ENCODE data around the gene OR56A5.
"Not testable (repeated sequence)": the region's sequence is repeated elsewhere in the genome, so short reads cannot be mapped to it uniquely, and the experiment has no call there.

Gene OR56A5, protein sequence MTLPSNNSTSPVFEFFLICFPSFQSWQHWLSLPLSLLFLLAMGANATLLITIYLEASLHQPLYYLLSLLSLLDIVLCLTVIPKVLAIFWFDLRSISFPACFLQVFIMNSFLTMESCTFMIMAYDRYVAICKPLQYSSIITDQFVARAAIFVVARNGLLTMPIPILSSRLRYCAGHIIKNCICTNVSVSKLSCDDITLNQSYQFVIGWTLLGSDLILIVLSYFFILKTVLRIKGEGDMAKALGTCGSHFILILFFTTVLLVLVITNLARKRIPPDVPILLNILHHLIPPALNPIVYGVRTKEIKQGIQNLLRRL

DNA sequence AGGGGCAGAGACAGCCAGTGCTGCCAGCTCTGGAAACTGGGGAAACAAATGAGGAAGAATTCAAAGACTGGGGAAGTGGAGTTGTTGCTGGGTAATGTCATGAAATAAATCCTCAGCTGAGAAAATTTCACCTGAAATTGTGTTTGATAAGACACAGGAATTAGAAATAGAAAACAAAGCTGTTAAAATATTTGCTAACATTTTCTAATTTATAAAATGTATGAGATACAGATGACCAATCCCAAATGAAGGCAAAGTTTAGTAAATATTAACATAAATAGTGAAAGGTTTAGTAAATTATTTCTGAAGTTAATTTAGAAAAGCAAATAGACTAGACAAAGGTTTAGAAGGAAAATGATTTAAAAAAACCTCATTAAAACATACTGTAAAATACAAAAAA, at the start of gene OR56A5:
OR56A5 (minus strand) TSS at position 101 of the 400 bp plus-strand sequence; CDS start at position 101, 0 bp downstream.
- DNase-seq = no peak

DNA sequence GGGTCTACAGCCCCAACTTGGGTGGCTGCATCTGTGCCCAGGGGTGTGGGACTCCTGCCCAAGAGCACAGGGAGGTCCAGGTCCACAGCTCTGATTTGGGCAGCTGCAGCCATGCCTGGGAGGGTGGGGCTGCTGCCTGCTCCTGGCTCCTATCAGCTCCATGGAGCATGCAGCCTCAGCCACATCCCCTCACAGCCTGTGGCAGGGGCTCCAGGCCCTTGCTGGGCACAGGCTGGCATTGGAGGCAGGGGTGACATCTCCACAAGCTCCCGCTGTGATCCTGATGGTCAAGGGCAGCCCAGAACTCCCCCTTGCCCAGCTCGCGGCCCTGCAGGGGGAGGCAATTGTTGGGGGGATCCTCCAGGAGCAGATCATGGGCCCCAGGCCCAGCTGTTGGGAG, 44.7 kb upstream of the OR56A5 start:
- DNase-seq = no peak

DNA sequence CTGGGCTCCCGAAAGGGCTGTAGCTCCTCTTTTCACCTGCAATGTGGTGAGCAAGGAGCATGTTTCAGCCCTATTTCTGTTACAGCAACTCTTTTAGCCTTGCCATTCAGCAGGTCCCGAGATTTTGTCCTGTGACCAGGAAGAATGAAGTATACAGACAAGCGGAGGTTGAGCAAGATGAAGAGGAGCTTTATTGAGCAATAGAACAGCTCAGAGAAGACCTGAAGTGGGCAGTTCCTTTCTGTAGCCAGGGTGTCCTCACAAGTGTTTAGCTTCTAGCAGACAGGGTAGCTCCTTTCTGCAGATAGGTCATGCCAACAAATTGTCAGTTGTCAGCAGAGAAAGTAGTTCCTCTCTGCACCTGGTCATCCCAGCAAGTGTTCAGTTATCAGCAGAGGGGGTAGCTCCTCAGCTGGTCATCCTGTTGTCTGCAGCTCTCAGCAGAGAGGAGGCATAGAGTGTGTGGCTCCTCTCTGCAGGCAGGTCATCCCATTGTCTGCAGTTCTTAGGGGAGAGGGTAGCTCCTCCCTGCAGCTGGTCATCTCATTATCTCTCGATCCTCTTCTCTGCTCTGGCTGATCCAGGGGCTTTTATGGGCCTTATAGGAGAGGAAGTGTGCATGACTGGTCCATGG, 43.9 kb upstream of the OR56A5 start:
- no peak for DNase-seq

DNA sequence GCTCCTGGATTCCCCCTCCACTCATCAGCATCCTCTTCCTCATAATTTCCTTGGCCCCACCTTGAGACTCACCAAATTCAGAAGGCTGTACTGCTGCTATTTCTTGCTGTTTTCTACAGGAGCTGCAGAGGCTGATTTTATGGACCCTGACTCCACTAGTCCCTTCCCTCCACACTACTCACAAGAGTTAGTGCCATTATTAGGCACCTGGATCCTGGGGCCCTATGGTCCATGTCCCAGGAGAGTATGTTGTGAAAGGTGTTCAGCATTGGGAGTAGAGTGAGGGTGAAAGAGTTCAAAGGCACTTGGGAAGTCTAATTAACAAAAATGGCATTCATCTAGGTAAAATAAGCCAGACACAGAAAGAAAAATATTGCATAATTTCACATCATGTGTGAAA, 38.6 kb upstream of the OR56A5 start, which contains the start of gene OR56A4:
OR56A4 (minus strand) TSS at position 101 of the 400 bp plus-strand sequence. CDS start 3,954 bp downstream, outside the sequence.
- DNase-seq = no peak

DNA sequence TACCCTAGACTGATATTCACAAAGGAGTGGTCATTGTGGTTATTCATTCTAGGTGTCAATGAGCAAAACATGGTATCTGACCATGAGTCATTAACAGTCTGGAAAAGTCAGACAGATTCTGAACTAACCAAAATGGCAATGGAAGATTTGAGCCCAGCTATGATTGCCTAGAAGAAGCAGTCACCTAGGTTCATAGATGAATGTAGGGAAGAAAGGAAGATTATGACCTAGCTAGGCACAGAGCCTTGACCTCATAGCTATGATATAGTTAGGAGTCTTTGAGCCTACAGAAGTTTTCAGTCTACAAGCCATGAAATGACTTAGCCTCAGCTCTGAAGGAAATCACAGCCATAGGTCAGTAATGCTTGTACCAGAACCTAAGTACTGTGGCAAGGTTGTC, 38.1 kb upstream of the OR56A5 start:
- no peak for DNase-seq

DNA sequence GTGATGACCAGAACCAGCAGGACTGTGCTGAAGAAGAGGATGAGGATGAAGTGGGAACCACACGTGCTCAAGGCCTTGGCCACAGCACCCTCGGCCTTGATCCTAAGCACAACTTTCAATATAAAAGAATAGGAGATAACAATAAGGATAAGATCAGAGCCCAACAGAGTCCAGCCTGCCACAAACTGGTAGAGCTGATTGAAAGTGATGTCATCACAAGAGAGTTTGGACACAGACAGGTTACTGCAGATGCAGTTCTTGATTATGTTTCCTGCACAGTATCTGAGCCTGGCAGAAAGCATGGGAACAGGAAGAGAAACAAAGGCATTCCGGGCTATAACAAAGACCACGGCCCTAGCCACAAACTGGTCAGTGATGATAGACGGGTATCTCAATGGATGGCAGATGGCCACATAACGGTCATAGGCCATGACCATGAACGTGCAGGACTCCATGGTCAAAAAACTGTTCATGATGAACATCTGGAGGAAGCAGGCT, 34.0 kb upstream of the OR56A5 start:
- DNase-seq = no peak

DNA sequence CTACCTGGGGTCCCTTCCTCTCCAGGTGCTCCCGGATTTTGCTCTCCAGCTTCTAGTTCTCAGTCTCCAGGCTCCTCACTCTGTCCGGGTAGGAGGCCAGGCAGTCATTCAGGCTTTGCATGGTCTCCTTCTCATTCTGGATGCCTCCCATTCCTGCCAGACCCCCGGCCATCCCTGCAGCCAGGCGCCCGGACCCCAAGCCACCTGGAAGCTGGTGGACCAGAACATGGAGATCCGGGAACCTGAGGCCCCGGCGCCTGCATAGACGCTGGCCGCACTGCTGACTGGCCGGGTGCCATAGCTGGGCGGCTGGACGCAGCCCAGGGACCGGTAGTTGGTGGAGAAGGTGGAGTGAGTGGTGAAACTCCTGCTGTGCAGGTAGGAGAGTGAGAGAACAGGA, 26.5 kb upstream of the OR56A5 start:
- no peak for DNase-seq

DNA sequence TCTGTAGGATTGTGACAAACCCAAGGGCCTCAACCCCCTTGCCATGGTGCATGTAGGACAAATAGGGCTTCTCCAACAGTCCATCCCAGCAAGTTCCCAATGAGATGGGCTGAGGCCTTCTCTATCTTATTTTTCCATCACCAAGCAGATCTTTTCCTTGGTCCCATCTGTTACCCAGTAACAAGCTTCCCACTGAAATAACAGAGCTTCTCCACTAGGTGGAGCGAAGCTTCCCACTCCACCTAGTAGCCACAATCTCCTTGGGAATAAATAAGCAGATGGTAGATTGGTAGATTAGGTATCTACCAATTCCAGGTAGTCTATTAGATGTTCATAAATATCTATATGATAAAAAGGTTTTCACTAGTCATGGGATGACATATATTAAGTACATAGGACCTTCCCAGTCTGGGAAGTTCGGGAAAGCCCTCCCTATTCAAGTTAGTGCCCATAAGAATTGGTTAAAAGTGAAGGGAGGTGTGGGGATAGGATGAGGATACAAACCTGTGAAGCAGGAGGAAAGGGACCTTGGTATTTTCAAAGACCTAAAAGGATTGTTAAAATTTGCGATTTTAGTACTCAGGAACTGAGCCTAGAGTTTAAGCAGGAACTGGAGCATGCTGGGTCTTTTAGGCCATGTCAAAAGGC, 24.4 kb upstream of the OR56A5 start:
- DNase-seq = peak; percentile 7

DNA sequence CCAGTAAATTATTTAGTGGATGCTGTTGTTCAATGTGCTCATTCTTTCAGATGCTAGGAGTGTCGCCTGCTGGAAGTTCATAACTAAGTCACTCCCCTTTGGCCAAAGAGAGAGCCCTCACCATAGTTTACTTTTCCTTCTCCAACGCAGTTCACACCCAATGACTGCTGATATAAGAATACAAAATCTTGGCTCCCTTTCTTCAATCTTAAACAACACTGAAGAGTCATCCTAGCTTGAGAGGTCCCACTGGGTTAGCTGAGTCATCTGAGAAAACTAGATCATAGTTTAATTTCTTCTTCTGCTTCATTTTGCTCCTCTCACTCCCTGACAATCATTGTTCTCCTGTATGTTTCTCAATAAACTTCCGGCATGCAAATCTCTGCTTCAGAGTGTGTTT, 23.9 kb upstream of the OR56A5 start:
- no peak for DNase-seq

DNA sequence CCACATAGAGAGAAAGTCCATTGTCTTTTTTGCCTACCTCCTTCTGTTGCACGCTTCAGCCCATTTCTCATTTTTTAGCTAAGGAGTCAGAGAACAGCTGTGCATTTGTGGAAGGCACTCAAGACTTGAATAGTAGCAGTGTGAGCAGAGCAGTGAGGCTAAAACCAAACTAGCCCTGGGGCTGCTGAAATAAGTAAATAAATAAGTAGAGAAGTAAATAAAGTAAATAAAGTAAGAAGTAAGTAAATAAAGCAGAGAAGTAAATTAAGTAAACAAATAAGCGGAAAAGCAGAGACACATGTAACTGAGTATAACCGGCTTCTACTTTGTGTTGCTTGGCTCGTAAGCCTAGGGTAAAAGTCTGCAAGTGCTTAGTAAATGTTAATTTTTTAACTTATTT, 20.9 kb upstream of the OR56A5 start:
- DNase-seq = no peak

DNA sequence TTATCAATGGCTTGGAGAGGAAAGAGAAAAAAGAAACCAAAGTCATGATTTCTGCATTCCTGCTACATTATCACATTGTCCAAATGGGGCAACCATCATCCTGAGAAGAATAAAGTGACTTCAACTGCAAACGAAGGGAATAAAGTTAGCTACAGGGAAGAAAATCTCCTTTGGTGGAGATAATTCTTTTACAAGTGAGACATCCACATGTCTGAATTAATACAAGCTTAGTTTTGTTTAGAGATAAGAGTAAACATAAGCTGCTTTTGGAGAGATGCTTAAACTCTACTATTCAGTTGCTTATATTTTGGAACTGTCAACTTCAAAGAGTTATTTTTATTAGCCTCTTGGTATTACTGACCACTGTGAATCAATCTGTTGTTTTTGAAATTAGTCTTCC, 18.6 kb upstream of the OR56A5 start, which contains the start of gene OR52L1:
OR52L1 (minus strand) TSS at position 101 of the 400 bp plus-strand sequence; CDS start at position 46, 55 bp downstream.
- no peak for DNase-seq

DNA sequence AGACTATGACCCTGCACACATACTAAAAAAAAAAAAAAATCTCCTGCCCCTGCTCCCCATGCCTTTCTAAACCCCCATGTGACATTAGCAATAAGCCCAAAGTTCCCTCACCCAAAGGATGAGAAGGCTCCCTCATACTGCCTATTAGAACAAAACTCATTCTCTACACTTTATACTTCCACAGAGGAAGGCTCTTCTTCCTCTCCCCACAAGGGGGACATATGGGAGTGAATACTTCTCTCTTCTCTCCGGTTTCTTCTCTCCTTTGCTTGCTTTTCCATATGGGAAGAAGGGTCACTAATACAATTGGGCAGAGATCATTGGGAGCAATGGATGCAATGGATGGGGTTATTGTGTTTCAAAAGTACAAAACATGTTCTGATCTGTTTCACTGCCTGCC, 15.1 kb upstream of the OR56A5 start:
- no peak for DNase-seq

DNA sequence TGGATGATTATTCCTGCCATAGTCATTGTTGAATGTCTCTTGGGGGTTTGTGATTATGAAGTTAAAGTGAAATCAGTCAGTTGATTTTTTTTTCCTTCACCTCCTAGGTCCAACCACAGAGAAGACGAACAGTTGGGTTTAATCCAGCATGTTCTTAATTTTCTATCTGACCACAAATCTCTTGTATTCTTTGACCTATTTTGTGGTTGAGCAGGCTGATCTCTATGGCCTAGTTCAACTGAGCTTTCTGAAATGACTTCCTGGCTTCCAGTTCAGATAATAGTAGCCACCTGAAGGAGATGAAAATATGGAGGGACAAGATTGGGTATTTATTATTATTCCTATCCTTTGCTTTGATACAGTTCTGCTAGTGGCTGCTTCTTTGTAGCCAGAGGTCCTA, 5.2 kb upstream of the OR56A5 start:
- no peak for DNase-seq

DNA sequence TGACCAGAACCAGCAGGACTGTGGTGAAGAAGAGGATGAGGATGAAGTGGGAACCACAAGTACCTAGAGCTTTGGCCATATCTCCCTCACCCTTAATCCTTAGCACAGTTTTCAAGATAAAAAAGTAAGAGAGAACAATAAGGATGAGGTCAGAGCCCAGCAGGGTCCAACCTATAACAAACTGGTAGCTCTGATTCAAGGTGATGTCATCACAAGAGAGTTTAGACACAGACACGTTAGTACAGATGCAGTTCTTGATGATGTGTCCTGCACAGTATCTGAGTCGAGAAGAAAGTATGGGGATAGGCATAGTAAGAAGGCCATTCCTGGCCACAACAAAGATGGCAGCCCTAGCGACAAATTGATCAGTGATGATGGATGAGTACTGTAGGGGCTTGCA, 586 bp downstream of the OR56A5 start:
- no peak for DNase-seq

DNA sequence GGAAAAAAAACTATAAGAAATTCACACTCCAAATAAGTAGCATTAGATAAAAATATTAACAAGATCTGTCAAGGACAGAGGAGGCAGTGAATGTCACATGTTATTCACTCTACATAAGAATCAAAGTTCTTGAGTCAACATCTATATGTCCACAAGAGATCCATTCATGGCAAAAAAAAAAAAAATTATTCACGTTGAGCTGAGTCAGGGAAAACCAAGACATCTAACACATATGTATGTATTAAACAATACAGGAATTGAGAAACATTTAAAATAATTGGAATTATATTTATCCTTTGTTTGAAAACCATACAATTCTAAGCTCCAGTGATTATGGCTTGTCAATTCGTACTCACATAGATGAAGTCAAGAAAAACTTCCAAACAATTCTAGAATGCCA, 1.3 kb downstream of the OR56A5 start:
- no peak for DNase-seq

DNA sequence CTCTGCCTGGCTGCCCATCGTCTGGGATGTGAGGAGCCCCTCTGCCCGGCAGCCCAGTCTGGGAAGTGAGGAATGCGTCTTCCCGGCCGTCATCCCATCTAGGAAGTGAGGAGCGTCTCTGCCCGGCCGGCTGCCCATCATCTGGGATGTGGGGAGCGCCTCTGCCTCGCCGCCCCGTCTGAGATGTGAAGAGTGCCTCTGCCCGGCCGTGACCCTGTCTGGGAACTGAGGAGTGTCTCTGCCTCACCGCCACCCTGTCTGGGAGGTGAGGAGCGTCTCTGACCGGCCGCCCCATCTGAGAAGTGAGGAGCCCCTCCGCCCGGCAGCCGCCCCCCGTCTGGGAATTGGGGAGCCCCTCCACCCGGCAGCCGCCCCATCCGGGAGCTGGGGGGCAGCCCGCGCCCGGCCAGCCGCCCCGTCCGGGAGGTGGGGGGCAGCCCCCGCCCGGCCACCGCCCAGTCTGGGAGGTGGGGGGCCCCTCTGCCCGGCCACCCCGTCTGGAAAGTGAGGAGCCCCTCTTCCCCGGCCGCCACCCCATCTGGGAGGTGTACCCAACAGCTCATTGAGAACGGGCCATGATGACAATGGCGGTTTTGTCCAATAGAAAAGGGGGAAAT, 7.5 kb downstream of the OR56A5 start:
- not testable (repeated sequence) for DNase-seq

DNA sequence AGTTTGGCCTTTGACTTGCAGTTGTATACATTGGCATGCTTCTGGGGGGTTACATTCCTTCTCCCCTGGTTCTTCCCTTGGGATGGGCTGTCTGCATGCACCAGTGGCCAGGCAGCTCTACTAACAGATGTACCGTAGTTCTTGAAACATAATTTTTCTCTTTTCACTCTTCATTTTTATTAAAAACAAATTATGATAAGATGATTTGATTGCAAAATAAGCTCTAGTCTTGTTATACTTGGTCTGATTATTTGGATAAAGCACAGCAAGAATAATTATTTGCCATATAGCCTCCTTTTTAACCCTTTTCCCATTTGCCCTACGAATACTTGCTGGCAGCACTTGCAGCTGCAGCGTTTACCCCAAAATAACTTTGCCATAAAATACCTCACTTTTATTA, 12.7 kb downstream of the OR56A5 start:
- DNase-seq = no peak

DNA sequence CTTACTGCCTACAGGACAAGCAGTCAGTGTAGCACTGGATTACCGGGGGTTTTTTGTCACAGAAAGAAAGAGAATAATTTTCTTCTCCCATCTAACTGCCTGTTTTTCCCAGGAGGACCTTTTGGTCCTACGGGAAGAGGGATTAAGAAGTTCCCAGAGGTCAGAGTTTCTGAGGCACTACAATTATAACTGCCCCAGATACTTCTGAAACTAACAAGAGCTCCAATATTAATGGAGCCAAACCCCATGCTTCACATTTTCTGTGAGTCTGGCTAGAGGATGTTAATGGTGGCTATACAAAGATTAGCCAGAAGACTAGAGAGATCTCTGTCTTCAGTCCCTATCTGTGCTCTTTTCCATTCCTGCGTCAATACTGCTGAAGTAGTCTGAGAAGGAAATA, 26.3 kb downstream of the OR56A5 start, which contains the start of gene OR56A3:
OR56A3 (plus strand) TSS at position 301 of the 400 bp plus-strand sequence. CDS start 5,096 bp downstream, outside the sequence.
- no peak for DNase-seq

DNA sequence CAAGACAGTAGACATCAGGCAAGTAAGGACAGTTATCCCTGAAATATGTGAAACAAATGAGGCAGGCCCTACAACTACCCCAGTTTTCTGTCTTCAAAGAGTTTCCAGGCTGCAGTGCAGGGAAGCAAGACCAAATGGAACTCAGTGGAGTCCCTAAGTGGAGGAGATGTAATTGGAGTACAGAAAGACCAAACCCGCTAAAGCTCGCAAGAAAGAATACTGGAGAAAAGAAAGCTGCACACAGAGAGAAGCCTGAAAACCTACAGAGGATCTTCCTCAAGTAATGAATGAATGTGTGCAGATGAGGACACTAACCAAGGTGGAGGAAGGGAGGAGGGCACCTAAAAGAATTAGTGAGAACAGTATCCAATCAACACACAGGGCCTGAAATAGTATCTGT, 27.5 kb downstream of the OR56A5 start:
- DNase-seq = no peak

DNA sequence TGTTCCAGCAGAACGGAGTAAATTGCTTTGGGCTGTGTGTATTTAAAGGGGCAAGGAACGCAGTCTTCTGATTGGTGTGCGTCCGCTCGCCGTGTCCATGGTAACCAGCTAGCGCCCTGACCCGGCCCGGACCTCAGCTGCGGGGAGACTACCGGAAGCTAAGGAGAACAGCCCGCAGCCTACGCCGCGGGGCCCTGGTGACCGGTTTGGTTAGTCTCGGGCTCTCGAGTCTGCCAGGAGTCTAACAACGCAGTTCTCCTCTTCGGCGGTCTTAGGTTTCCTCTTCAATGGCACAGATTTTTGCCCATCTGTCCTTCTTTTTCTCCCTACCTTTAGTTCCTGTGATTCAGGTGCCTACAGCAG, 29.7 kb downstream of the OR56A5 start:
- peak; percentile 62 for DNase-seq

DNA sequence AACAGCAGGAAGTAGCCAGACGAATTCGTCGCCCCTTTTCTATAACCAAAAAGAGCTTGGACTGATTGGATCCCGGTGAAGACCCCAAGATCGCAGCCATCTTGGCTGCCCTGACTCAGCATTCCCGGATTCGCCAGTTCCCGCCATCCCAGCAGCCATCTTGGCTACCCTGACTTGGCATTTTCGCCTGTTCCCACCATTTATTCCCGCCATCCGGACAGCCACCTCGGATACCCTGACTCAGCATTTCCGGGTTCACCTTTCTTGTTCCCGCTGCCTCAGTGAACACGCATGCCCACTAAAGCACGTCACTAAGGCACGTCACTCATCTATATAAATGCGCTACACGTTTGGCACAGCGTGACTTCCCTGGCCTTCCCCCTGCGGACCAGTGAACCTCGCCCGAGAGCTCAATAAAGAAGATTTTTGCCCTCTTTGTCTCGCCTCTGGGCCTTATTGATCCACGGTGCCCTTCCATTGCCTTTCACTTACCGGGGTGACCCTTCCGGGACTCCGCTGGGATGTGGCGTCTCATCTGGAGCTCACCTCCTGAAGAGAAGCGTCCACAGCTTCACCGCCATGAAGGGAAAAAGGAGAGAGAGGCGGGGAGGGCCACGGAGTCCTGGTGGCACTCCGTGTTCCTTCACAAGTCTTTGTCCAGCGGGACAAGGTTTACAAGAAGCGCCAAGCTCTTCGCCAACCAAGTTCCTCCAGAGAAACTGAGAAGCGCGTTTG, 30.3 kb downstream of the OR56A5 start:
- DNase-seq = peak; percentile 56

DNA sequence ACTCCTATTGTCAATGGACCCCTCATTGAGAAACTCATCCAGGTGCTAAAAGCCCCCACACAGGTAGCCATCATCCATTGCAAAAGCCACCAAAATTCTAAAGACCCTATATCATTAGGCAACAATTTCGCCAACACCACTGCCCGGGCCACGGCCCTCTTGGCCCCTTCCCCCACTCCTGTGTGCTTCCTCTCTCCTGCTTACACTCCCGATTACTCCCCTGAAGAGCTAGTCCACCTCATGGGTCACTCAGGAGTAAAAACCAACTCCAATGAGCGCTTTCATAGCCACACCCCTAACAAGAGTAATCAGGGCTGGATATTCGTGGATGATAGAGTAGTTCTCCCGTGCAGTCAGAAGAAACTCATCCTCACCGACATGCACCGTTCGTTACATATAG, 35.2 kb downstream of the OR56A5 start:
- DNase-seq = no peak

DNA sequence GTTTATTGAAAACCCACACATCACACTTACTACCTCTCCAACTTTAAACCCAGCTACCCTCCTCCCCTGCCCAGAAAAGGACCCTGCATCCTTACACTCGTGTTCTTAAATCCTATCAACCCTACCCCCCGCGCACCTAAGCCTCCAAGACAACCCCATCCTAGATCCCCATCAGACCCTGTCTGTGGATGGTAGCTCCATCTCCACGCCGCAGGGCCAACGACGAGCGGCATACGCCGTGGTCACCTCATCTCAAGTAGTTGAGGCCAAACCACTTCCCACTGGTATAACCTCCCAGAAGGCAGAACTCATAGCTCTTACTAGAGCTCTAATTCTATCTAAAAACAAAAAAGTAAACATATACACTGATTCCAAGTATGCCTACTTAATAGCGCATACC, 35.6 kb downstream of the OR56A5 start:
- no peak for DNase-seq
